Lung (tissue), 12 donors: ENCODE measurements around the gene HFM1. TPM values are rescaled to one million over a fixed set of nuclear protein-coding genes. Genes with fewer than 3 reads are reported as not detected.

Experiments used
- ATAC-seq: fragments of 200-7000 bp; cut with Tn5 transposase; one replicate; pipeline ENCODE4 v1.9.1; 2020; ENCODE audit warnings: moderate number of reproducible peaks; ENCODE audit not compliant: insufficient read depth, low FRiP score
- DNase-seq, 3 donors: peaks; one replicate each; pipeline ENCODE4 v3.0.0-alpha.2; 2013 to 2017
- H3K27ac ChIP-seq, 2 donors: one replicate each; pipeline ENCODE4 v1.5.1; 2013; ENCODE audit warnings: mild to moderate bottlenecking in 2 of 2, moderate library complexity in 2 of 2, control low read depth in 1 of 2, inconsistent platforms in 1 of 2, low read depth in 1 of 2, low read length in 1 of 2
- H3K27me3 ChIP-seq, 3 donors: one replicate each; pipeline ENCODE4 v1.5.1; 2013; ENCODE audit warnings: low read length in 2 of 3; ENCODE audit not compliant: control insufficient read depth in 3 of 3, insufficient read depth in 3 of 3
- H3K36me3 ChIP-seq, 4 donors: one replicate each; pipeline ENCODE4 v1.5.1; 2013; ENCODE audit warnings: low read length in 4 of 4, mild to moderate bottlenecking in 1 of 4, moderate library complexity in 1 of 4; ENCODE audit not compliant: control insufficient read depth in 4 of 4, insufficient read depth in 4 of 4
- H3K4me1 ChIP-seq, 5 donors: one replicate each; pipeline ENCODE4 v1.5.1; 2013; ENCODE audit warnings: low read length in 5 of 5, mild to moderate bottlenecking in 2 of 5, moderate library complexity in 1 of 5; ENCODE audit not compliant: control insufficient read depth in 5 of 5, insufficient read depth in 5 of 5
- H3K4me3 ChIP-seq: one replicate; pipeline ENCODE4 v1.5.1; 2013; ENCODE audit warnings: mild to moderate bottlenecking, control low read depth, moderate library complexity
- H3K9ac ChIP-seq, 2 donors: one replicate each; pipeline ENCODE4 v1.5.1; 2013; ENCODE audit warnings: low read length in 2 of 2, control low read depth in 1 of 2; ENCODE audit not compliant: insufficient read depth in 1 of 2
- H3K9me3 ChIP-seq, 4 donors: one replicate each; pipeline ENCODE4 v1.5.1; 2013; ENCODE audit warnings: low read length in 3 of 4, mild to moderate bottlenecking in 1 of 4, moderate library complexity in 1 of 4; ENCODE audit not compliant: control insufficient read depth in 4 of 4, insufficient read depth in 3 of 4
- WGBS, 2 donors: extraction: QIAGEN DNeasy Blood & Tissue Kit; methylation state at CpG; one replicate each; pipeline ENCODE4 v1.1.7; 2013; 5-methylcytosine and 5-hydroxymethylcytosine counted together
- polyA plus RNA-seq, 2 donors: library from polyadenylated mRNA; stranded (reverse); fragments of 200-250 nt; gene quantifications; one replicate each; pipeline ENCODE4 v1.2.1, GENCODE V29; 2013
- total RNA-seq, 2 donors: library from RNA; depleted of rRNA in 1 of 2; stranded (reverse); fragments of >200 nt in 1 of 2; gene quantifications; one replicate each; pipeline ENCODE4 v1.2.1, GENCODE V29; 2014 to 2021
- TF ChIP-seq, protein P1 (sequence below): IDR thresholded peaks from 2 replicates; pipeline ENCODE4 v1.5.1; 2012; ENCODE audit warnings: mild to moderate bottlenecking; ENCODE audit errors: control extremely low read depth, extremely low read depth
- donor health status: control.
- donor health status: control.
- donor health status: Bipolar disorder and iron deficiency.
- donor health status: healthy.
- donor health status: DM: yes; HTN: yes; CAD: no.

The HFM1 gene
- total and polyA plus RNA-seq, 4 donors = 0.16 to 8.0 (median 0.80) TPM

DNA sequence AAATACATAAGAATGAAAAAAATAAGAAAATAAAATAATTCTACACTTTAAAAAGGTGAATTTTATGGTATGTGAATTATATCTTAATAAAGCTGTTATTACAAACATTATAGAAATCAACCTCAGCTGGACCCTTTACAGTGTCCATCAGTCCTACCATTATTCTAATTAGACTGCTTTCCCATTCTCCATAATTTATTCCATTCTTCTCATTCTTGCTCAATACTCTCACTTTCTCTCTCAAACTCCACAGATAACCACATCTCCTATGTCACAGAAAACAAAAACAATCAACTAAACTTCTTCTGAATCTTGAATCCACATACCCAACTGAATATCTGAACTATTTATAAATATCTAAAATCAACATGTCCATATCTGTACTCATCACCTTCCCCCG is 11.6 kb downstream of the HFM1 start:
- H3K9ac ChIP-seq = no peak overlapping the region
- H3K27ac ChIP-seq = no peak overlapping the region
- peaks cover 0 to 3% (median 0%) of the 10 kb centered on the region in 5 donors for H3K4me1 ChIP-seq
- H3K9me3 ChIP-seq = no peaks in the 10 kb centered on the region
- TF ChIP-seq, protein P1, sequence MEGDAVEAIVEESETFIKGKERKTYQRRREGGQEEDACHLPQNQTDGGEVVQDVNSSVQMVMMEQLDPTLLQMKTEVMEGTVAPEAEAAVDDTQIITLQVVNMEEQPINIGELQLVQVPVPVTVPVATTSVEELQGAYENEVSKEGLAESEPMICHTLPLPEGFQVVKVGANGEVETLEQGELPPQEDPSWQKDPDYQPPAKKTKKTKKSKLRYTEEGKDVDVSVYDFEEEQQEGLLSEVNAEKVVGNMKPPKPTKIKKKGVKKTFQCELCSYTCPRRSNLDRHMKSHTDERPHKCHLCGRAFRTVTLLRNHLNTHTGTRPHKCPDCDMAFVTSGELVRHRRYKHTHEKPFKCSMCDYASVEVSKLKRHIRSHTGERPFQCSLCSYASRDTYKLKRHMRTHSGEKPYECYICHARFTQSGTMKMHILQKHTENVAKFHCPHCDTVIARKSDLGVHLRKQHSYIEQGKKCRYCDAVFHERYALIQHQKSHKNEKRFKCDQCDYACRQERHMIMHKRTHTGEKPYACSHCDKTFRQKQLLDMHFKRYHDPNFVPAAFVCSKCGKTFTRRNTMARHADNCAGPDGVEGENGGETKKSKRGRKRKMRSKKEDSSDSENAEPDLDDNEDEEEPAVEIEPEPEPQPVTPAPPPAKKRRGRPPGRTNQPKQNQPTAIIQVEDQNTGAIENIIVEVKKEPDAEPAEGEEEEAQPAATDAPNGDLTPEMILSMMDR = no peak
- H3K27me3 ChIP-seq = no peaks in the 10 kb centered on the region
- no peak overlapping the region for H3K4me3 ChIP-seq
- 87 to 92% methylated on average over 1 of the region's 1 CpG for whole genome bisulfite sequencing, 2 donors
- no peak for ATAC-seq
- H3K36me3 ChIP-seq = no peaks in the 10 kb centered on the region
- no peak for DNase-seq

DNA sequence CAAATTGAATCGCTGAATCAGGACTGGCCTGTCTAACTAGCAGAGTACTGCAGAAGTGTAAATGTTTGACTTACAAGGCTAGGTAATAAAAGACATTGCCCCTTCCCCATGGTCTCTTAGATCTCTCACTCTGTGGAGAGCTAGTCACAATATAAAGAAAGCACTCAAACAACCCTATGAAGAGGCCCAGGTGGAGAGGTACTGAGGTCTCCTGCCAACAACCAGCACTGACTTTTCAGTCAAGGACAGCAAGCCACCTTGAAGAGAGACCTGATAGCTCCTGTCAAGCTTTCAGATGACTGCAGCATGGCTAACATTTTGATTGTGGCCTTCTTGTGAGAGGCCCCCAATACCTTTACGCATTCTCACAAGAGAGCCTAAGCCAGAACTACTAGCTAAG is 18.5 kb downstream of the HFM1 start:
- Histone ChIP-seq H3K9ac (no peak overlapping the region), H3K4me1 (peaks cover 0 to 3% (median 0%) of the 10 kb centered on the region in 5 donors), H3K36me3 (no peaks in the 10 kb centered on the region), H3K4me3 (no peak overlapping the region), H3K27me3 (no peaks in the 10 kb centered on the region), H3K9me3 (no peaks in the 10 kb centered on the region), H3K27ac (no peak overlapping the region)
- ATAC-seq (no peak), DNase-seq (peak in 1 of 3 donors; percentile 38)
- TF ChIP-seq, protein P1 = no peak
- 84 to 90% methylated on average over 2 of the region's 2 CpGs for WGBS, 2 donors

DNA sequence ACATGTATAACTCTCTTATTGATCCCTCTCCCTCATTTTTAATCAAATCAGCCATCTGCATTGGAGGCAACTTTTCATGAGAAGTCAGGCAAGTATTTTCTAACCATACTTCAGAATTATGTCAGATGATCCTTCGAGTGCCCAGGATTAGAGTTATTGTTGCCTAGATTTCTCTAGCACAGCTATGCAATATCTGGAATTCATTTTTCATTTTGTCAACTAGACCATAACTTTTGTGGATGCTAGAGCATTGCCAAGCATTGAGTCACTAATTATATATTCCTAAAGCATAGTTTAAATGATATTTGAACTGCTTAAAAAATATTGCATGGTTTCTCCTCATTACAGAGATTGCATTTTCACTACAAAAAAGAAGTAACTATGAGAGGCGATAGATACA is 21.2 kb downstream of the HFM1 start:
- TF ChIP-seq, protein P1 = no peak

DNA sequence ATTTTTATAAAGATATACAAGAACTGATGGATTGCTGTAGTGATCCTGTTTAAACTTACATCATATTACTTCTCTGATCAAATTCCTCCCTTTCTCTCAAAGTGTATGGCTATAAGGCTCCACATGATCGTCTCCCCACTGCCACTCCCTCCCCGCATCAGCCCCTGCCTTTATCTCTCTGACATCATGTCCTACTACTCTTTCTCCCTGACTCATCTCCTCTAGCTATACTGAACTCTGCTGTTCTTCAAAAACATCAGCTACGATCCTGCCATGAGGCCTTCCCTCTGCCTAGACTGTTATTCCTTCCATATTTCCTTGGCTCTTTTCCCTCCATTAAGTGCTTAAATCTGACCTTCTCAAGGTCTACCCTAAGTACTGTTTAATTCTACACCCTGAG is 22.8 kb downstream of the HFM1 start:
- DNase-seq = no peak
- TF ChIP-seq, protein P1 = no peak
- ATAC-seq = no peak
- Histone ChIP-seq H3K9ac (no peak overlapping the region), H3K27me3 (no peaks in the 10 kb centered on the region), H3K4me3 (no peak overlapping the region), H3K4me1 (peaks cover 0 to 3% (median 0%) of the 10 kb centered on the region in 5 donors), H3K27ac (no peak overlapping the region), H3K9me3 (no peaks in the 10 kb centered on the region), H3K36me3 (no peaks in the 10 kb centered on the region)
- WGBS, 2 donors = 89 to 93% methylated on average over 3 of the region's 3 CpGs

More for the DNA sequence above, 21.2 kb downstream of the HFM1 start:
- DNase-seq = no peak
- no peak for ATAC-seq
- Histone ChIP-seq H3K4me3 (no peak overlapping the region), H3K27ac (no peak overlapping the region), H3K27me3 (no peaks in the 10 kb centered on the region), H3K4me1 (peaks cover 0 to 3% (median 0%) of the 10 kb centered on the region in 5 donors), H3K9me3 (no peaks in the 10 kb centered on the region), H3K9ac (no peak overlapping the region), H3K36me3 (no peaks in the 10 kb centered on the region)
- WGBS, 2 donors = 87 to 95% methylated on average over 2 of the region's 2 CpGs
